Skin of body (tissue), 2 donors: ENCODE measurements around the gene OR4P4. TPM values are rescaled to one million over a fixed set of nuclear protein-coding genes. Genes with fewer than 3 reads are reported as not detected.

Experiments
- DNase-seq: peaks from one replicate; lab custom pipeline; 2025; lab: John Stamatoyannopoulos, UW
- total RNA-seq: library from RNA; depleted of rRNA; stranded (reverse); fragments of >200 nt; gene quantifications from one replicate; pipeline ENCODE4 v1.2.3, GENCODE V29; 2014

OR4P4 gene
- not detected for total RNA-seq

- DNase-seq: no peak
Observed at GRCh38 chr11:55634813-55635212, at the start of gene OR4P4. TSS of gene OR4P4 (plus strand) at chr11:55635113.

GRCh38 chr11:55607545-55607944 lies 27.4 kb upstream of the OR4P4 start, which contains the start of gene OR4C11:
TSS of gene OR4C11 (minus strand) at chr11:55607645. CDS start at chr11:55604373, 3,272 bp downstream.
- no peak for DNase-seq

- no peak for DNase-seq
Observed at GRCh38 chr11:55624531-55624930, 10.4 kb upstream of the OR4P4 start.

- DNase-seq: no peak
Observed at GRCh38 chr11:55648027-55648426, 13.1 kb downstream of the OR4P4 start, which contains the start of gene OR4S2. TSS of gene OR4S2 (plus strand) at chr11:55648327. CDS start at chr11:55650904, 2,577 bp downstream.

- no peak for DNase-seq
Observed at GRCh38 chr11:55652560-55652959, 17.6 kb downstream of the OR4P4 start.

GRCh38 chr11:55655096-55655495 lies 20.2 kb downstream of the OR4P4 start:
- no peak for DNase-seq

- no peak for DNase-seq
Observed at GRCh38 chr11:55658031-55658573, 23.2 kb downstream of the OR4P4 start.

- DNase-seq: no peak
Observed at GRCh38 chr11:55658608-55659007, 23.7 kb downstream of the OR4P4 start.

GRCh38 chr11:55661901-55662300 lies 27.0 kb downstream of the OR4P4 start, which contains the start of gene OR4C6:
TSS of gene OR4C6 (plus strand) at chr11:55662201. CDS start at chr11:55665167, 2,966 bp downstream.
- DNase-seq: no peak

- DNase-seq: no peak
Observed at GRCh38 chr11:55669376-55669775, 34.5 kb downstream of the OR4P4 start.

- DNase-seq: no peak
Observed at GRCh38 chr11:55673860-55674259, 38.9 kb downstream of the OR4P4 start.

Other genes with a start within 250 kb of the OR4P4 start
- not detected for gene OR4C15, start 80.6 kb upstream of the OR4P4 start, total RNA-seq
- not detected for gene OR4C16, start 63.0 kb upstream of the OR4P4 start, total RNA-seq
- not detected for gene OR4C11, start 27.5 kb upstream of the OR4P4 start, total RNA-seq
- not detected for gene OR4S2, start 13.2 kb downstream of the OR4P4 start, total RNA-seq
- not detected for gene OR4C6, start 27.1 kb downstream of the OR4P4 start, total RNA-seq
- not detected for gene OR5D13, start 138.3 kb downstream of the OR4P4 start, total RNA-seq
- gene OR5D14, start 160.4 kb downstream of the OR4P4 start, total RNA-seq: not detected
- gene OR5L1, start 176.3 kb downstream of the OR4P4 start, total RNA-seq: not detected
- not detected for gene OR5D18, start 184.5 kb downstream of the OR4P4 start, total RNA-seq
- gene OR5L2, start 192.1 kb downstream of the OR4P4 start, total RNA-seq: not detected
- gene OR5D16, start 203.6 kb downstream of the OR4P4 start, total RNA-seq: not detected
- gene TRIM51, start 248.2 kb downstream of the OR4P4 start, total RNA-seq: not detected